IPS-20b (cell line): Measurements from ENCODE around the gene EIF4G2.
A peak's percentile ranks its signal among the peaks of the same experiment; 100 is the strongest.

Experiments used
- H3K27ac ChIP-seq: one replicate; pipeline ENCODE4 v1.5.1; 2013; ENCODE audit warnings: low read length
- H3K27me3 ChIP-seq: 2 replicates; pipeline ENCODE4 v1.6.1; 2013; ENCODE audit warnings: mild to moderate bottlenecking, low read length, inconsistent platforms; ENCODE audit not compliant: insufficient read depth
- H3K36me3 ChIP-seq: 2 replicates; pipeline ENCODE4 v1.6.1; 2013; ENCODE audit warnings: low read depth, mild to moderate bottlenecking, inconsistent platforms, low read length, moderate library complexity; ENCODE audit not compliant: insufficient read depth
- H3K4me1 ChIP-seq: 2 replicates; pipeline ENCODE4 v1.6.1; 2013; ENCODE audit warnings: mild to moderate bottlenecking, control low read depth, inconsistent platforms, low read length, moderate library complexity; ENCODE audit not compliant: insufficient read depth
- H3K4me3 ChIP-seq: 2 replicates; pipeline ENCODE4 v1.5.1; 2013; ENCODE audit warnings: mild to moderate bottlenecking, low read length, inconsistent platforms
- H3K9ac ChIP-seq: 2 replicates; pipeline ENCODE4 v1.6.1; 2013; ENCODE audit warnings: low read depth, mild to moderate bottlenecking, inconsistent platforms, low read length, moderate library complexity
- H3K9me3 ChIP-seq: 2 replicates; pipeline ENCODE4 v1.6.1; 2013; ENCODE audit warnings: mild to moderate bottlenecking, low read depth, low read length, inconsistent platforms; ENCODE audit not compliant: insufficient read depth

EIF4G2 gene

DNA sequence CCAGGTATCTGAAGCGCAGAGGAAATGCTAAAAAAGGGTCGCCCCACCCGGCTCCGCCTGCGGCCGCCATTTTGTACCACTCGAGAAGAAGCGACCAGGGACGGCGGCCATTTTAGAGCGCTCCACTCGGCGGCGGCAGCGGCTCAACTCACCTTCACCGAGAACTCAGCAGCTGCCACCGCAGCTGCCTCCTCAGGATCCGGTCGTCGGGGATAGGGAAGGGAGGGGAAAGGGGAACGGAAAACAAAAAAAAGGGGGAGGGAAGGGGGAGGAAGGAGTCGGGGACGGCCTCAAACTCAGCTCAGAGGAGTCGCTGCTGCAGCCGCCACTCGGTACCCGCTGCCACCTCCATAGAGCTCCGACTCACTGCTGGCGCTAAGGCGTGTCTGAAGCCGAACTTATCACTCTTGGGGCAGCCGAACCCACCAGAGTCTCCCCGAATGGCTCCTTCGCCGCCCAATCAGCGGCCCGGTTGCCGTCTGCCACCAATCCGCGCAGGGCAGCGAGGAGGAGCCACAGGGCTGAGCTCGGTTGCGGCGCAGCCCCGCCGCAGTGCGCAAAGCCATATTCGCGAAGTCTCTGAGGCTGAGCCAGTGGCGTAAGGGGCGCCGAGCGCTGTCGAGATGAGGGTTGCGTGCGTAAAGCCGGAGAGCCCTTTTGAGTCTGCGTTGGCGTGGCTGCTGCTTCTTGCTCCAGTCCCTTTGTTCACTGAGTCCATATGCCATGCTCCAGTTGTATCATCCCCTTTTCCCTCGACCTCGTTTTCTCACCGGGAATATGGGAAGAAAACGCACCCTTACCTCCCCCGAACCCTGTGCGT is at the start of gene EIF4G2:
Gene EIF4G2, minus strand, starts transcription at position 374 of the 820 bp plus-strand sequence.
- Histone ChIP-seq H3K36me3 (peaks cover 44% of the 10 kb centered on the region), H3K4me1 (peaks cover 6% of the 10 kb centered on the region; the same call in 1 of the 2 replicates), H3K9ac (peak within 1 kb of the TSS; percentile 99), H3K27me3 (no peaks in the 10 kb centered on the region), H3K27ac (peak within 1 kb of the TSS; percentile 99), H3K9me3 (no peaks in the 10 kb centered on the region), H3K4me3 (peak within 1 kb of the TSS; percentile 95)

DNA sequence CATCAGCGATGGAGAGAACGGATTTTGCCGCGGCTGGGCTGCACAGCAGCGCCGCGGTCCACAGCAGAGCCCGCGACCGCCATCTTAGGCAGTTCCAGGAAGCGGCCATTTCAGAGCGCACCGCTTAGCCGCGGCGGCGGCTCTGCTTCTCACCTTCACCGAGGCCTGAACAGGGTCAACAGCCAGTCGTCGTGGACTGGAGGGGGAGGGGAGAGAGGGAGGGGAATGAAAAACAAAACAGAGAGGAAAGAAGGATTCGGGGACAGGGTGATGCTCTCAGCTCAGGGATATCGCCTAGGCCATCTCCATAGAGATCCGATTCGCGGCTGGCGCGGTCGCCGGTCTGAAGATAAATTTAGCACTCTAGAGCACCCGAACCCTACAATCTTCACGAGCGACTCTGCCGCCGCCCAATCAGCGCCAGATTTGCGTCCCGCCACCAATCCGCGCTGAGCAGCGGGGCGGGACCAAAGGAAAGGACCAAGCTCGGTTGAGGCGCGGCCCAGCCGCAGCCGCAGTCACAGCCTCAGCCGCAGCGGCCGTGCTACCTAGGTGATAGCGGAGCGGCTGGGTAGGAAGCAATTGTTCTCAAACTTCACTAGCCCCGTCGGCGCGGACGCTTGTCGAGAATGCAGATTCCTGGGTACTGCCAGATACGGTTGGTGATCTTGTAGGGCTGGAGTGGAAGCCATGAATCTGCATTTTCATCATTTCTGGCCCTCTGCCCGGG is 49.1 kb upstream of the EIF4G2 start, which contains the start of gene ZBED5:
Gene ZBED5, minus strand, starts transcription at position 345 of the 730 bp plus-strand sequence. CDS start 3,108 bp downstream, outside the sequence.
- Histone ChIP-seq H3K27ac (peak within 1 kb of the TSS; percentile 86), H3K4me3 (peak within 1 kb of the TSS; percentile 96), H3K4me1 (peaks cover 8% of the 10 kb centered on the region; the same call in 1 of the 2 replicates), H3K9me3 (no peaks in the 10 kb centered on the region), H3K9ac (peak within 1 kb of the TSS; percentile 98), H3K36me3 (peaks cover 34% of the 10 kb centered on the region), H3K27me3 (no peaks in the 10 kb centered on the region)

- peak overlapping the region; percentile 96 for H3K4me3 ChIP-seq
- H3K9ac ChIP-seq: peak overlapping the region; percentile 98
- peak overlapping the region; percentile 86 for H3K27ac ChIP-seq
- no peaks in the 10 kb centered on the region for H3K27me3 ChIP-seq
- H3K9me3 ChIP-seq: no peaks in the 10 kb centered on the region
- H3K4me1 ChIP-seq: peaks cover 8% of the 10 kb centered on the region; the same call in 1 of the 2 replicates
- H3K36me3 ChIP-seq: peaks cover 39% of the 10 kb centered on the region
Measured at GRCh38 chr11:10857459-10857708, 48.7 kb upstream of the EIF4G2 start.

DNA sequence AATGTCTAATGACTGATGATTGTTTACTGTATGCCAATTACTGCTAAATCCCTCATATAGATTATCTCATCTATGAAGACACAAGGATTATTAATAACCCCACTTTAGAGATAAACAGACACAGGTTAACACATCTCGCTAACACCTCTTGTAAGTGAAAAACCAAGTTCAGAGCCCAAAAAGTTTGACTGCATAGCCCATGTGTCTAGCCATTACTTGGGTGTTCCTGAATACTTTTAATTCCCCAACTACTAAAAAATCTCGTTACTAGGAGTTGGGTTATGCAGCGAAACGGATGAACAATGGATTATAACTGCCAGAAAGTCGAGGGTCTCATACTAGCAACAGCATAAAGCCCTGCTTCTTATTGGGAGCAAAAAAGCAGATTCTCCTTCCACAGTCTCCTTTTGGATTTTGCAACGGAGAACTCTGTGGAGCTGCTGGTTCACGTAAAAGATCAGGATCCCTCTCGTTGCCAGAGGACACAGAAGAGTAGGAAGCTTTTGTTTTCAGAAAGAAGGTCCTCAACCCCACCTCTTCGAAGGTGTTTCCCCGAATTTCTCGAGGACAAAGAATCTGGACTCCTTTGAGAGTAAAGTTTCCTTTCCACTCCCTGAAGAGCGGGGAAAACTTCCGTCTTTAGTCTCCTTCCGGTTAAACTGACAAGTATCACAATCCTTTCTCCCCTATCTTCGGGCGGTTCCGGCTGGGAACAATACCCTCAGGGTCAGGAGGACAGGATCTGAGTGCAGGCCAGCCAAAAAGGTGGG is 48.1 kb upstream of the EIF4G2 start:
- Histone ChIP-seq H3K27me3 (no peaks in the 10 kb centered on the region), H3K9me3 (no peaks in the 10 kb centered on the region), H3K27ac (peak overlapping the region; percentile 86), H3K36me3 (peaks cover 44% of the 10 kb centered on the region), H3K9ac (peak overlapping the region; percentile 98), H3K4me3 (peak overlapping the region; percentile 96), H3K4me1 (peaks cover 8% of the 10 kb centered on the region; the same call in 1 of the 2 replicates)

GRCh38 chr11:10855295-10855694 is 46.6 kb upstream of the EIF4G2 start:
- H3K27ac ChIP-seq: no peak overlapping the region
- H3K9me3 ChIP-seq: no peaks in the 10 kb centered on the region
- H3K27me3 ChIP-seq: no peaks in the 10 kb centered on the region
- no peak overlapping the region for H3K4me3 ChIP-seq
- H3K9ac ChIP-seq: no peak overlapping the region
- peaks cover 8% of the 10 kb centered on the region; the same call in 1 of the 2 replicates for H3K4me1 ChIP-seq
- H3K36me3 ChIP-seq: peaks cover 52% of the 10 kb centered on the region

DNA sequence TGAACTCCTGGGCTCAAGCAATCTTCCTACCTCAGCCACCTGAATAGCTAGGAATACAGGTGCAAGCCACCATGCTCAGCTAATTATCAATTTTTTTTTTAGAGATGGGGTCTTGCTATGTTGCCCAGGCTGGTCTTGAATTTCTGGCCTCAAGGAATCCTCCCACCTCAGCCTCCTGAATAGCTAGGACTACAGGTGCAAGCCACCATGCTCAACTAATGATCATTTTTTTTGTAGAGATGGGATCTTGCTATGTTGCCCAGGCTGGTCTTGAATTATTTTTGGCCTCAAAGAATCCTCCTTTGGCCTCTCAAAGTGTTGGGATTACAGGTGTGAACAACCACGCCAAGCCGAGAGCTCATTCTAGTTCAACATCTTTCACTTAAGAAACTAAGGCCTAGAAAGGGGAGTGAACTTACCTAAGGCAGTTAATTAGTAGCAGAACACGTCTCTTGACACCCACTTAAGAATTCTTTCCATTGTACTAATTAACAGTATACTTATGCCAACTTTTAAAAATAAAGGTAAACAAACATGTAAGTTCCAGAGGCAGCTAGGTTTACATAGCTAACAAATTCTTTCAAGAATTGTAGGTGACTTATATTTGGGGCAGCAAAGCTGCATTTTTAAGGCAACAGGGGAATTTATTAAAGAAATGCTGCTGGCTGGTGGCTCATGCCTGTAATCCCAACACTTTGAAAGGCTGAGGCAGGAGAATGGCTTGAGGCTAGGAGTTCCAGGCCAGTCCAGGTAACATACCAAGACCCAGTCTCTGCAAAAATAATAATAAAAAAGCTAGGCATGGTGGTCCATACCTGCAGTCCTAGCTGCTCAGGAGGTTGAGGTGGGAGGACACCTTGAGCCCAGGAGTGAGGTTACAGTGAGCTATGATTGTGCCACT is 39.5 kb upstream of the EIF4G2 start:
- Histone ChIP-seq H3K4me1 (peaks cover 3% of the 10 kb centered on the region; the same call in 1 of the 2 replicates), H3K9me3 (no peaks in the 10 kb centered on the region), H3K9ac (no peak overlapping the region), H3K4me3 (no peak overlapping the region), H3K27me3 (no peaks in the 10 kb centered on the region), H3K27ac (no peak overlapping the region), H3K36me3 (peaks cover 21% of the 10 kb centered on the region)

DNA sequence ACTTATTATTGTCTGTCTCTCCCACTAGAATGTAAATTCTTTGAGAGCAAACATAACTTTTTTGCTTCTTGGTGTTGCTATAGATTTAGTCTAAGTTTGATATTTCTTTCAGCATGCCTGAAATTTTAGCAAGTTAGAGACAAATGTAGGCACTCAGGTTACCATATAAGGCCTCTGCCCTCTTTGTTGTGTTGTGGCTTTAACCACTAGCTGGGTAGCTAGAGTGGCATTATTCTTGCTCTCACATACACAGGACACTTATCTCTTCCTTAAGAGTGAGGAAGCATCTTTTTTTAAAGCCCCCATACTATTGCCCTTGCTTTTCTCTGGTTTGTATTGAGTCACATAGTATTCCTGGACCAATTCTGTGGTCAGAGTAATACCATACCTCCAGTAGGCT is 37.9 kb upstream of the EIF4G2 start:
- H3K27ac ChIP-seq: no peak overlapping the region
- no peaks in the 10 kb centered on the region for H3K9me3 ChIP-seq
- H3K27me3 ChIP-seq: no peaks in the 10 kb centered on the region
- no peak overlapping the region for H3K9ac ChIP-seq
- no peak overlapping the region for H3K4me3 ChIP-seq
- H3K36me3 ChIP-seq: peaks cover 5% of the 10 kb centered on the region; the same call in 1 of the 2 replicates
- peaks cover 3% of the 10 kb centered on the region; the same call in 1 of the 2 replicates for H3K4me1 ChIP-seq

DNA sequence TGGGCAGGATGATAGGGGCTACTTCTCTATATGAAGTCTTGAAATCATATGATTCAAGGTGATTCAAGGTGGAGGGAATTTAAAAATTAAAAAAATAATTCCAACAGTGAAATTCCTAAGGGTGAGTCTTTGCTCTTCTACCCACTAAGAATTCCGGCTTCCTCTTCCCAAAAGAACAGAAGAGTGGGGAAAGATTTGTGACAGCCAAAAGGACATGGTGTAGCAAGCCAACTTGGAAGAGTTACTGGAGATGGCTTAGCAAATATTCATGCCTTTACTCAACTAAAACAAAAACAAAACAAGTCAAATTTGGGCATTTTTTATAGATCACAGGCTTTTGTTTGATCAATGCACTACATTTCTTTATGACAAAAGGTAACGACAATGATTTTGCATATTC is 36.9 kb upstream of the EIF4G2 start:
- Histone ChIP-seq H3K9me3 (no peaks in the 10 kb centered on the region), H3K4me3 (no peak overlapping the region), H3K27me3 (no peaks in the 10 kb centered on the region), H3K27ac (no peak overlapping the region), H3K36me3 (no peaks in the 10 kb centered on the region), H3K4me1 (peaks cover 3% of the 10 kb centered on the region; the same call in 1 of the 2 replicates), H3K9ac (no peak overlapping the region)

- H3K27me3 ChIP-seq: no peaks in the 10 kb centered on the region
- H3K9me3 ChIP-seq: no peaks in the 10 kb centered on the region
- H3K27ac ChIP-seq: no peak overlapping the region
- peaks cover 3% of the 10 kb centered on the region; the same call in 1 of the 2 replicates for H3K4me1 ChIP-seq
- no peaks in the 10 kb centered on the region for H3K36me3 ChIP-seq
- H3K4me3 ChIP-seq: no peak overlapping the region
- H3K9ac ChIP-seq: no peak overlapping the region
Measured at GRCh38 chr11:10844796-10845195, 36.1 kb upstream of the EIF4G2 start.

DNA sequence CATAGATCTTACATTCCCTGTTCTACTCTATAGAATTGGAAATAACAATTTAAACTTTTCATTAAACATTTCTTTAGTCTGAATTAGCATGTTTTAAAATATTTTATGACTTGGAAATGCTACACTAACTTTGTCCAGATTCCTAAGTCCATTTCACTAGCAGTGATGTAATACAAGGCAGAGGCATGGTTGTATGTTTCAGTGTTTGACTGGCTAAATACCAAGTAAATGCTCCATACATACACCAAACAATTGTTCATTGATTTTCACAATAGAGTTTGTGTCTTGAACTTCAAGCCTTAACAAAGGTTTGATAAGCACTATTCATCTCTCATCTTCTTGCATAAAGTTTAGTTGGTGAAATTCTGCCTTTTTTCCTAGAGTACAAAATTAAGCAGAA is 35.6 kb upstream of the EIF4G2 start:
- H3K4me1 ChIP-seq: peaks cover 3% of the 10 kb centered on the region; the same call in 1 of the 2 replicates
- H3K36me3 ChIP-seq: no peaks in the 10 kb centered on the region
- no peaks in the 10 kb centered on the region for H3K9me3 ChIP-seq
- no peak overlapping the region for H3K4me3 ChIP-seq
- no peaks in the 10 kb centered on the region for H3K27me3 ChIP-seq
- H3K27ac ChIP-seq: no peak overlapping the region
- H3K9ac ChIP-seq: no peak overlapping the region
